Measurements from ENCODE around the gene TAMALIN.

DNA sequence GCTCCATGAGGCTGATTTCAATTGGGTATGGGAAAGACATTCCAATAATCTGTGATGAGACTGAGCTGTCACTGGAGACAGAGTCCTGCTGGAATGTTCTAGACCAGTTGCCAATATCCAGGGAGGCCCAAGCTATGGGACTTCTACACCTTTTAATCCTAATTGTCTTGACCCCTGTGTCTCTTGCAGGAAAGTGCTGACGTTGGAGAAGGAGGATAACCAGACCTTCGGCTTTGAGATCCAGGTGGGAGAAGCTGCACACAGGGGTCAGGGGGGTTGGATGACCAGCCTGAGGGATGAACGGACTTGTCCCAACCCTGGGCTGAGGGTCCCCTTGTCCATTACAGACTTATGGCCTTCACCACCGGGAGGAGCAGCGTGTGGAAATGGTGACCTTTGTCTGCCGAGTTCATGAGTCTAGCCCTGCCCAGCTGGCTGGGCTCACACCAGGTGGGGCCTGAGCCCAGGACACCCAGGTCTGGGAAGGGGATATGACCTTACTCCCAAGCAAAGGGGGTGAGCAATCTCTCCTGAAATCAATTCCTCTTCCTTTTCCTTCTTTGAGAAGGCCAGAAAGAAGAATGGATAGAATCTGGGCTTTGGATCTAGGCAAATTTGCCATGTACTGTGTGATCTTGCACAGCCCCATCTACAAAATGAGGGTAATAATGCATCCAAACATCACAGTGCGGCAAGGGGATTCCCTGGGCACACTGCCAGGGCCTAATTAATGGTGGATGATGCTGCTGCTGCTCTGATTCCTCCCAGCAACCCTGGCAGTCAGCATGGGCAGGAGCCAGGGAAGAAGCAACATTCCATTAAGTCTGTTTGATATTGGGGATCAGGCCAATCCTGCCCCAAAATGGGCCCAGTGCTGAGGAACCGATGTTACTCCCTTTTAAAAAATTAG is 4.2 kb downstream of the TAMALIN start:
- no peak for TF ChIP-seq POLR2A (IDR thresholded peaks at IDR 0.05; ENCODE audit: extremely low read depth, insufficient read length)
- TF ChIP-seq CTCF (IDR thresholded peaks at IDR 0.05; ENCODE audit: low read depth, low read length), result no peak
- TF ChIP-seq, protein P1, sequence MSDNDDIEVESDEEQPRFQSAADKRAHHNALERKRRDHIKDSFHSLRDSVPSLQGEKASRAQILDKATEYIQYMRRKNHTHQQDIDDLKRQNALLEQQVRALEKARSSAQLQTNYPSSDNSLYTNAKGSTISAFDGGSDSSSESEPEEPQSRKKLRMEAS (IDR thresholded peaks at IDR 0.05; ENCODE audit: low read depth, low read length), result no peak

Data from NB4 (cell line).